GM23338 (cell line): Measurements from ENCODE around the gene MICB. TPM values are rescaled to one million over a fixed set of nuclear protein-coding genes. Genes with fewer than 3 reads are reported as not detected.

ENCODE experiments used
- ATAC-seq: fragments of 200-7000 bp; cut with Tn5 transposase; 3 replicates; pipeline ENCODE4 v1.9.1; 2020
- DNase-seq: peaks from one replicate; pipeline ENCODE4 v3.0.0-alpha.2; 2015; ENCODE audit warnings: low spot score
- H2AFZ ChIP-seq: fragments of 200-600 bp; sonication (generic); 2 replicates; pipeline ENCODE4 v1.8.0; 2016; ENCODE audit warnings: antibody characterized with exemption, mild to moderate bottlenecking, moderate library complexity
- H3F3A ChIP-seq: fragments of 200-600 bp; sonication (generic); replicated peaks from 2 replicates; pipeline ENCODE4 v1.8.0; 2017; ENCODE audit warnings: antibody characterized with exemption, mixed run types, low read depth
- H3K27ac ChIP-seq: fragments of 200-600 bp; sonication (generic); 2 replicates; pipeline ENCODE4 v1.6.1; 2016; ENCODE audit warnings: low read depth
- H3K27me3 ChIP-seq: fragments of 200-600 bp; sonication (generic); 2 replicates; pipeline ENCODE4 v1.8.0; 2016; ENCODE audit warnings: mild to moderate bottlenecking, mixed run types, moderate library complexity; ENCODE audit not compliant: insufficient read depth
- H3K36me3 ChIP-seq: fragments of 200-600 bp; sonication (generic); 2 replicates; pipeline ENCODE4 v1.8.0; 2016; ENCODE audit warnings: mild to moderate bottlenecking; ENCODE audit not compliant: insufficient read depth
- H3K4me1 ChIP-seq: fragments of 200-600 bp; sonication (generic); 2 replicates; pipeline ENCODE4 v1.8.0; 2016; ENCODE audit warnings: mild to moderate bottlenecking, moderate library complexity; ENCODE audit not compliant: insufficient read depth
- H3K4me2 ChIP-seq: fragments of 200-600 bp; sonication (generic); 2 replicates; pipeline ENCODE4 v1.7.1; 2017; ENCODE audit warnings: mixed run types
- H3K4me3 ChIP-seq: fragments of 200-600 bp; sonication (generic); 2 replicates; pipeline ENCODE4 v1.6.1; 2016; ENCODE audit warnings: mixed run types
- H3K79me2 ChIP-seq: fragments of 200-600 bp; sonication (generic); replicated peaks from 2 replicates; pipeline ENCODE4 v1.8.0; 2017; ENCODE audit warnings: mild to moderate bottlenecking; ENCODE audit not compliant: insufficient read depth
- H3K9me2 ChIP-seq: fragments of 200-600 bp; sonication (generic); 2 replicates; pipeline ENCODE4 v1.8.0; 2017; ENCODE audit not compliant: insufficient read depth
- H4K20me1 ChIP-seq: fragments of 200-600 bp; sonication (generic); replicated peaks from 2 replicates; pipeline ENCODE4 v1.8.0; 2017; ENCODE audit warnings: mild to moderate bottlenecking; ENCODE audit not compliant: insufficient read depth
- H3K27ac Mint-ChIP-seq: 2 replicates; pipeline ENCODE4 v1.8.0; 2020; ENCODE audit warnings: inconsistent platforms, mild to moderate bottlenecking, moderate library complexity, mixed read lengths
- H3K27me3 Mint-ChIP-seq: 3 replicates; pipeline ENCODE4 v1.8.0; 2022; ENCODE audit warnings: low read depth, mild to moderate bottlenecking, moderate library complexity, mixed read lengths, inconsistent platforms; ENCODE audit not compliant: insufficient read depth, poor library complexity
- H3K36me3 Mint-ChIP-seq: 3 replicates; pipeline ENCODE4 v1.8.0; 2021; ENCODE audit warnings: low read depth, mild to moderate bottlenecking, inconsistent platforms, moderate library complexity, mixed read lengths
- H3K4me1 Mint-ChIP-seq: 3 replicates; pipeline ENCODE4 v1.8.0; 2020; ENCODE audit warnings: mild to moderate bottlenecking, inconsistent platforms, mixed read lengths
- H3K4me3 Mint-ChIP-seq: 3 replicates; pipeline ENCODE4 v1.8.0; 2021; ENCODE audit warnings: moderate library complexity, mild to moderate bottlenecking, inconsistent platforms, mixed read lengths
- H3K9me3 Mint-ChIP-seq: 3 replicates; pipeline ENCODE4 v1.8.0; 2020; ENCODE audit warnings: moderate library complexity, mild to moderate bottlenecking, inconsistent platforms, mixed read lengths
- CREB1 ChIP-seq: fragments of 250-450 bp; sonication (Bioruptor Pico); IDR thresholded peaks from 2 replicates; pipeline ENCODE4 v1.5.0; 2020; ENCODE audit warnings: low read depth, mild to moderate bottlenecking, moderate library complexity
- EZH2 ChIP-seq: fragments of 200-600 bp; sonication (generic); IDR thresholded peaks from one replicate; pipeline ENCODE4 v1.8.0; 2017; ENCODE audit warnings: antibody characterized with exemption, mild to moderate bottlenecking, low read depth; ENCODE audit not compliant: unreplicated experiment
- EZH2phosphoT487 ChIP-seq: fragments of 200-600 bp; sonication (generic); IDR thresholded peaks from one replicate; pipeline ENCODE4 v1.8.1; 2018; ENCODE audit warnings: antibody characterized with exemption; ENCODE audit not compliant: unreplicated experiment
- JUNB ChIP-seq: IDR thresholded peaks from one replicate; pipeline ENCODE4 v1.6.1; 2016; ENCODE audit warnings: antibody characterized with exemption; ENCODE audit not compliant: unreplicated experiment
- NANOG ChIP-seq: IDR thresholded peaks from 2 replicates; pipeline ENCODE4 v1.6.1; 2016; ENCODE audit warnings: antibody characterized with exemption, borderline replicate concordance
- STAT1 ChIP-seq: IDR thresholded peaks from one replicate; pipeline ENCODE4 v1.6.1; 2016; ENCODE audit warnings: antibody characterized with exemption; ENCODE audit not compliant: unreplicated experiment
- ZNF114 ChIP-seq: fragments of 250-450 bp; sonication (Bioruptor Pico); IDR thresholded peaks from 2 replicates; pipeline ENCODE4 v1.5.0; 2020; ENCODE audit warnings: mild to moderate bottlenecking, moderate library complexity
- polyA plus RNA-seq: library from polyadenylated mRNA; unstranded; fragments of >200 nt; fragmentation: Nextera tagmentation; extraction: Ambion mirVana; gene quantifications from 2 replicates; pipeline ENCODE4 v1.2.1, GENCODE V29; 2016
- total RNA-seq: library from RNA; depleted of rRNA; stranded (reverse); fragments of >200 nt; shearing (Covaris generic); gene quantifications from 2 replicates; pipeline ENCODE4 v1.2.3, GENCODE V29; 2014
- TF ChIP-seq, protein P1 (sequence below): IDR thresholded peaks from 2 replicates; pipeline ENCODE4 v1.6.1; 2016; ENCODE audit warnings: antibody characterized with exemption
- TF ChIP-seq, protein P2 (sequence below), 2 experiments: fragments of 200-600 bp in 1 of 2; sonication (generic) in 1 of 2; conservative IDR thresholded peaks; 2 replicates each; pipeline versions ENCODE4 v1.5.1 to v1.6.1; 2016 to 2017; ENCODE audit warnings: antibody characterized with exemption in 2 of 2, low read depth in 2 of 2, mild to moderate bottlenecking in 2 of 2, moderate library complexity in 1 of 2
- TF ChIP-seq, protein P3 (sequence below): IDR thresholded peaks from one replicate; pipeline ENCODE4 v1.6.1; 2018; ENCODE audit warnings: antibody characterized with exemption; ENCODE audit not compliant: unreplicated experiment

MICB gene
- total and polyA plus RNA-seq, 2 experiments from 2014 or later: 9.2 to 23.8 TPM

DNA sequence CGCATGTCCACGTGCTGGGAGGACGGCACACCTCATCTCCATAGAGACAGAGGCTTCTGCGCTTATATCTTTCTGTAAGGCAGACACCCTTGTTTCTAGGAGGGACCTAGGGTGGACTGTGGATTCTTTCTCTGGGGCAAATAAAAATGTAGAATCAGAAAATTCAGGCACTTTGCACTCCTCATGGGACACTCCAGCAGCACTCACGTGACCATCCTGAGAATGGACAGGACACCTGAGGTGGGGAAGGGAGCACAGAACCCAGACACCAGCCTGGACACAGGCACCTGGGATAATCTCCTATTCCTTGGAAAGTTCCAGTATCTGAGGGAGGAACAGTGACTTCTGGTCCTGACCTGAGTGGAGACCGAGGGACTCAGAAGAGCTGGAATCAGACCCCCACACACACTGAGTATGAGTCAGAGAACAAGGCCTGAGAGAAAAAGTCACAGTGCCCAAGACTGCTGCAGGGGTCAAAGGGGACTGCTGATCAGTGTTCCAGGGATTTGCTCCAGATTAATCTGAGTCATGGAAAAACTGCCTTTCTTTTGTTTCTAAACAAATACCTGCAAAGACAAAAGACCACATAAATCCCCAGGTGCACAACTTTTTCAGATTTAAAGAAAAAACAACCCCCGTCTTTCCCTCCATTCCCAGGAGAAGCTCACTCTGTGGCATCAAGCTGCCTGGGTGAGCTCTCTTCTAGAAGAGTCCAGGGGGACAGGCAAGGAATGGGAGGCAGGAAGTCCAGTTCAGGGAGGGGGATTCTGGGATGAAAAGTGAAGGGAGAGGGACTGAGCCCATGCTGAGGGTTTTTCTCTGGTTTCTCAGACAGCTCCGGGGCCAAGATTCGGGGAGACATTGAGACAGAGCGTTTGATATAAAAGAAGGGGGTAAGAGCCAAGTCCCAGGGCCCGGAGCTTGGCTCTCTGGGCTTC lies 35.6 kb upstream of the MICB start:
- Mint-ChIP-seq H3K4me3 (peak overlapping the region; percentile 75), H3K36me3 (no peaks in the 10 kb centered on the region), H3K27me3 (peaks cover 7% of the 10 kb centered on the region), H3K4me1 (peaks cover 13% of the 10 kb centered on the region), H3K27ac (peak overlapping the region; percentile 54), H3K9me3 (0 out of 3 replicates have a peak, but pooled peaks cover 2% of the 10 kb centered on the region)
- TF ChIP-seq, protein P1, sequence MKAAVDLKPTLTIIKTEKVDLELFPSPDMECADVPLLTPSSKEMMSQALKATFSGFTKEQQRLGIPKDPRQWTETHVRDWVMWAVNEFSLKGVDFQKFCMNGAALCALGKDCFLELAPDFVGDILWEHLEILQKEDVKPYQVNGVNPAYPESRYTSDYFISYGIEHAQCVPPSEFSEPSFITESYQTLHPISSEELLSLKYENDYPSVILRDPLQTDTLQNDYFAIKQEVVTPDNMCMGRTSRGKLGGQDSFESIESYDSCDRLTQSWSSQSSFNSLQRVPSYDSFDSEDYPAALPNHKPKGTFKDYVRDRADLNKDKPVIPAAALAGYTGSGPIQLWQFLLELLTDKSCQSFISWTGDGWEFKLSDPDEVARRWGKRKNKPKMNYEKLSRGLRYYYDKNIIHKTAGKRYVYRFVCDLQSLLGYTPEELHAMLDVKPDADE: no peak
- no peak for TF ChIP-seq ZNF114 (CRISPR knock-in tag)
- no peak for TF ChIP-seq NANOG
- no peak for TF ChIP-seq JUNB
- TF ChIP-seq, protein P2, sequence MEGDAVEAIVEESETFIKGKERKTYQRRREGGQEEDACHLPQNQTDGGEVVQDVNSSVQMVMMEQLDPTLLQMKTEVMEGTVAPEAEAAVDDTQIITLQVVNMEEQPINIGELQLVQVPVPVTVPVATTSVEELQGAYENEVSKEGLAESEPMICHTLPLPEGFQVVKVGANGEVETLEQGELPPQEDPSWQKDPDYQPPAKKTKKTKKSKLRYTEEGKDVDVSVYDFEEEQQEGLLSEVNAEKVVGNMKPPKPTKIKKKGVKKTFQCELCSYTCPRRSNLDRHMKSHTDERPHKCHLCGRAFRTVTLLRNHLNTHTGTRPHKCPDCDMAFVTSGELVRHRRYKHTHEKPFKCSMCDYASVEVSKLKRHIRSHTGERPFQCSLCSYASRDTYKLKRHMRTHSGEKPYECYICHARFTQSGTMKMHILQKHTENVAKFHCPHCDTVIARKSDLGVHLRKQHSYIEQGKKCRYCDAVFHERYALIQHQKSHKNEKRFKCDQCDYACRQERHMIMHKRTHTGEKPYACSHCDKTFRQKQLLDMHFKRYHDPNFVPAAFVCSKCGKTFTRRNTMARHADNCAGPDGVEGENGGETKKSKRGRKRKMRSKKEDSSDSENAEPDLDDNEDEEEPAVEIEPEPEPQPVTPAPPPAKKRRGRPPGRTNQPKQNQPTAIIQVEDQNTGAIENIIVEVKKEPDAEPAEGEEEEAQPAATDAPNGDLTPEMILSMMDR (conservative IDR thresholded peaks at IDR 0.05; ENCODE audit: low read depth in 2 of 2): no peak
- TF ChIP-seq STAT1: no peak
- TF ChIP-seq EZH2: no peak
- Histone ChIP-seq H3K27me3 (no peaks in the 10 kb centered on the region), H3K9me2 (peaks cover 17% of the 10 kb centered on the region), H3K4me2 (peak overlapping the region; percentile 55), H3F3A (no peaks in the 10 kb centered on the region), H4K20me1 (no peaks in the 10 kb centered on the region), H2AFZ (peak overlapping the region; percentile 83), H3K79me2 (no peaks in the 10 kb centered on the region), H3K36me3 (peaks cover 2% of the 10 kb centered on the region; the same call in 1 of the 2 replicates), H3K4me1 (peaks cover 4% of the 10 kb centered on the region; the same call in 1 of the 2 replicates), H3K4me3 (peak overlapping the region; percentile 28; the same call in 1 of the 2 replicates), H3K27ac (no peak overlapping the region)
- peak; percentile 58 for ATAC-seq
- no peak for DNase-seq

DNA sequence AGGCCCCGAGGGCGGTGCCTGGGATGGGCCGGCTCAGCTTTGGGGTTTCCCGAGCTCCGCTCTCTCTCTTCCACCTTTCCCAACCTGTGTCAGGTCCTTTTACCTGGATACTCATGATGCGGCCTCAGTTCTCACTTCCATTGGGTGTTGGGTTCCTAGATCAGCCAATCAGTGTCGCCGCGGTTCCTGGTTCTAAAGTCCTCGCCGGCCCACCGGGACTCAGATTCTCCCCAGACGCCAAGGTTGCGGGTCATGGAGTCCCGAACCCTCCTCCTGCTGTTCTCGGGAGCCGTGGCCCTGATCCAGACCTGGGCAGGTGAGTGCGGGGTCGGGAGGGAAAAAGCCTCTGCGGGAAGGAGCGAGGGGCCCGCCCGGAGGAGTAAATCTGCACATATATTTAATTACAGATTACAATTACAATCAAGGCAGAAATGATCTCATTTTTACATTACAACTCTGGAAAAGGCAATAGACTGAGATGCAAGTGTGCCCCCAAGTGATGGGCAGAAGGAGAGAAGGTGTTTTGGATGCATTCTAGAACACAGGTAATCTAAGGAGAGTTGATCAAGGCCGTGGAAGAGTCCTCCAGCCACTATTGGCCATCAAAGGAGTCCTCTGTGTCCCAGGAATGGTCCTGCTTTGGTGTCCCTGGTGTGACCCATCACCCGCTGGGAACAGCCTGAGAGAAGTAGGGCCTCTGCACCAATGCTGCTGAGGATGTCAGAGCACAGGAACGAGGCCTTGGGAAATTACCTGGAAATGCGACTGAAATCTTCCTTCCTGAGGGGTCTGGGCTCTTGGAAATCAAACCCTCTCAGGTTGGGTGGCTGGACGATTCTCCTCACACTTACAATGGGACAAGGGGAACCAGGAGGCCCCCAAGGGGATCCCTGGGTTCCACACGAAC lies 34.7 kb upstream of the MICB start:
- peaks cover 17% of the 10 kb centered on the region for H3K9me2 ChIP-seq
- Mint-ChIP-seq H3K4me1 (peaks cover 13% of the 10 kb centered on the region), H3K9me3 (no peaks in the 10 kb centered on the region), H3K4me3 (peak overlapping the region; percentile 75), H3K36me3 (no peaks in the 10 kb centered on the region), H3K27ac (peak overlapping the region; percentile 54; the same call in 1 of the 2 replicates), H3K27me3 (peaks cover 7% of the 10 kb centered on the region)
- H3K4me2 ChIP-seq: peak overlapping the region; percentile 76
- H3K4me3 ChIP-seq: peak overlapping the region; percentile 52
- H3K36me3 ChIP-seq: no peaks in the 10 kb centered on the region
- ATAC-seq: peak; percentile 99
- no peaks in the 10 kb centered on the region for H4K20me1 ChIP-seq
- H2AFZ ChIP-seq: peak overlapping the region; percentile 94
- peak; percentile 97 for DNase-seq
- peaks cover 4% of the 10 kb centered on the region; the same call in 1 of the 2 replicates for H3K4me1 ChIP-seq
- H3K27me3 ChIP-seq: no peaks in the 10 kb centered on the region
- H3K79me2 ChIP-seq: no peaks in the 10 kb centered on the region
- no peaks in the 10 kb centered on the region for H3F3A ChIP-seq
- no peak overlapping the region for H3K27ac ChIP-seq
- TF ChIP-seq, protein P3, sequence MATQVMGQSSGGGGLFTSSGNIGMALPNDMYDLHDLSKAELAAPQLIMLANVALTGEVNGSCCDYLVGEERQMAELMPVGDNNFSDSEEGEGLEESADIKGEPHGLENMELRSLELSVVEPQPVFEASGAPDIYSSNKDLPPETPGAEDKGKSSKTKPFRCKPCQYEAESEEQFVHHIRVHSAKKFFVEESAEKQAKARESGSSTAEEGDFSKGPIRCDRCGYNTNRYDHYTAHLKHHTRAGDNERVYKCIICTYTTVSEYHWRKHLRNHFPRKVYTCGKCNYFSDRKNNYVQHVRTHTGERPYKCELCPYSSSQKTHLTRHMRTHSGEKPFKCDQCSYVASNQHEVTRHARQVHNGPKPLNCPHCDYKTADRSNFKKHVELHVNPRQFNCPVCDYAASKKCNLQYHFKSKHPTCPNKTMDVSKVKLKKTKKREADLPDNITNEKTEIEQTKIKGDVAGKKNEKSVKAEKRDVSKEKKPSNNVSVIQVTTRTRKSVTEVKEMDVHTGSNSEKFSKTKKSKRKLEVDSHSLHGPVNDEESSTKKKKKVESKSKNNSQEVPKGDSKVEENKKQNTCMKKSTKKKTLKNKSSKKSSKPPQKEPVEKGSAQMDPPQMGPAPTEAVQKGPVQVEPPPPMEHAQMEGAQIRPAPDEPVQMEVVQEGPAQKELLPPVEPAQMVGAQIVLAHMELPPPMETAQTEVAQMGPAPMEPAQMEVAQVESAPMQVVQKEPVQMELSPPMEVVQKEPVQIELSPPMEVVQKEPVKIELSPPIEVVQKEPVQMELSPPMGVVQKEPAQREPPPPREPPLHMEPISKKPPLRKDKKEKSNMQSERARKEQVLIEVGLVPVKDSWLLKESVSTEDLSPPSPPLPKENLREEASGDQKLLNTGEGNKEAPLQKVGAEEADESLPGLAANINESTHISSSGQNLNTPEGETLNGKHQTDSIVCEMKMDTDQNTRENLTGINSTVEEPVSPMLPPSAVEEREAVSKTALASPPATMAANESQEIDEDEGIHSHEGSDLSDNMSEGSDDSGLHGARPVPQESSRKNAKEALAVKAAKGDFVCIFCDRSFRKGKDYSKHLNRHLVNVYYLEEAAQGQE: no peak
- TF ChIP-seq EZH2 (no peak), EZH2phosphoT487 (no peak), NANOG (no peak), STAT1 (no peak), CREB1 (CRISPR knock-in tag) (peak; percentile 93)
